ENCODE data around the gene QARS1.

The QARS1 gene

GRCh38 chr3:49098910-49099630 is 5.5 kb downstream of the QARS1 start:
- ChIA-PET CTCF (no interaction called here), POLR2A (no interaction called here)
- no peak for TF ChIP-seq CTCF (IDR thresholded peaks at IDR 0.05; ENCODE audit: insufficient read depth, low read length, missing control alignments)
- no peak for DNase-seq (ENCODE audit: low read depth, low spot score)
- H3K4me3 ChIP-seq (ENCODE audit: low read depth, low read length) = no peak overlapping the region

GRCh38 chr3:49098429-49098828 is 6.1 kb downstream of the QARS1 start:
- CTCF ChIA-PET = no interaction called here
- DNase-seq (ENCODE audit: low read depth, low spot score) = no peak
- no peak for TF ChIP-seq CTCF (IDR thresholded peaks at IDR 0.05; ENCODE audit: insufficient read depth, low read length, missing control alignments)
- H3K4me3 ChIP-seq (ENCODE audit: low read depth, low read length) = no peak overlapping the region
- POLR2A ChIA-PET = no interaction called here

GRCh38 chr3:49093853-49094767 is 10.4 kb downstream of the QARS1 start, which contains the start of gene QRICH1:
Gene QRICH1, minus strand, starts transcription at chr3:49094071. Its CDS starts 17,054 bp downstream, at chr3:49077017.
- CTCF ChIA-PET = interaction anchor here (0.8 to 4.2 kb wide), 14 partner anchors 8 to 459 kb away, joined by 3 to 25 read pairs (median 4); partner anchors contain the start of genes NDUFAF3, QARS1 and SLC26A6
- peak within 1 kb of the TSS; percentile 89 for H3K4me3 ChIP-seq (ENCODE audit: low read depth, low read length)
- POLR2A ChIA-PET = interaction anchor here (0.5 to 3.7 kb wide), 18 partner anchors 8 to 105 kb away, joined by 3 to 31 read pairs (median 6); partner anchors contain the start of genes IMPDH2, KLHDC8B, LAMB2 and NDUFAF3
- peak; percentile 70 for TF ChIP-seq CTCF (IDR thresholded peaks at IDR 0.05; ENCODE audit: insufficient read depth, low read length, missing control alignments)
- DNase-seq (ENCODE audit: low read depth, low spot score) = peak; percentile 87

GRCh38 chr3:49092938-49093852 is 11.4 kb downstream of the QARS1 start:
- peak; percentile 40 for DNase-seq (ENCODE audit: low read depth, low spot score)
- no peak for TF ChIP-seq CTCF (IDR thresholded peaks at IDR 0.05; ENCODE audit: insufficient read depth, low read length, missing control alignments)
- POLR2A ChIA-PET = interaction anchor here (0.5 to 3.7 kb wide), 18 partner anchors 9 to 104 kb away, joined by 3 to 31 read pairs (median 6); partner anchors contain the start of genes IMPDH2, KLHDC8B, LAMB2 and NDUFAF3
- peak overlapping the region; percentile 89 for H3K4me3 ChIP-seq (ENCODE audit: low read depth, low read length)
- CTCF ChIA-PET = interaction anchor here (0.8 to 4.2 kb wide), 11 partner anchors 9 to 458 kb away, joined by 3 to 25 read pairs (median 5); partner anchors contain the start of genes LAMB2, NDUFAF3 and SLC26A6

DNA sequence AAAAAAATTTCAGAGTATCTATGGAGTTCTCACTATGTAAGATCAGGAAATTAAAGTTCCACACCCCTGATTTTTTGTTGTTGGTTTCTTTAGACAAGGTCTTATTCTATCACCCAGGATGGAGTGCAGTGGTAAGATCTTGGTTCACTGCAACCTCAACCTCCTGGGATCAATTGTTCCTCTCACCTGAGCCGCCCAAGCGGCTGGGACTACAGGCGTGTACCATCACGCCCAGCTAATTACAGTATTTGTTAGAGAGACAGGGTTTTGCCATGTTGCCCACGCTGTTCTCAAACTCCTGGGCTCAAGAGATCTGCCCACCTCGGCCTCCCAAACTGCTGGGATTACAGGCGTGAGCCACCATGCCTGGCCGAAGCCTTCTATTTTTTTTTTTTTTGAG is 23.1 kb downstream of the QARS1 start:
- POLR2A ChIA-PET = no interaction called here
- TF ChIP-seq CTCF (IDR thresholded peaks at IDR 0.05; ENCODE audit: insufficient read depth, low read length, missing control alignments) = no peak

More for the DNA sequence above, 23.1 kb downstream of the QARS1 start:
- DNase-seq (ENCODE audit: low read depth, low spot score) = no peak
- CTCF ChIA-PET = interaction anchor here (1.1 to 1.6 kb wide), 3 partner anchors 8 to 60 kb away, joined by 3 to 5 read pairs (median 3); partner anchors contain the start of gene NDUFAF3
- no peak overlapping the region for H3K4me3 ChIP-seq (ENCODE audit: low read depth, low read length)

Data from AG04449 (cell line).